Right lobe of liver (tissue), 4 donors: ENCODE data around the gene RCBTB1.

ENCODE experiments used
- CTCF ChIP-seq, 4 donors: fragments of 200-600 bp in 3 of 4; fragments of 450-650 bp in 1 of 4; IDR thresholded peaks; one replicate each; pipeline versions ENCODE4 v1.5.1 to v1.8.0; 2016 to 2022; ENCODE audit warnings: antibody characterized with exemption in 4 of 4, mild to moderate bottlenecking in 2 of 4
- POLR2A ChIP-seq: fragments of 450-650 bp; IDR thresholded peaks from one replicate; pipeline ENCODE4 v1.6.1; 2017; ENCODE audit warnings: antibody characterized with exemption, mild to moderate bottlenecking
- donor health status: DM: no; HTN: no; CAD: no.
- donor health status: DM: no; HTN: no; CAD: no.
- donor health status: DM: no; HTN: yes; CAD: no.

- TF ChIP-seq CTCF (IDR thresholded peaks at IDR 0.05) = no peak
- no peak for TF ChIP-seq POLR2A
Observed at GRCh38 chr13:49608651-49609331, 23.4 kb upstream of the RCBTB1 start.
